Smooth muscle cell (in vitro differentiated cells): ENCODE results near the gene NACA2. TPM values are rescaled to one million over a fixed set of nuclear protein-coding genes. Genes with fewer than 3 reads are reported as not detected.

Experiments
- DNase-seq: peaks from one replicate; lab custom pipeline; 2025; ENCODE audit not compliant: unreplicated experiment; lab: John Stamatoyannopoulos, UW
- H2AFZ ChIP-seq: fragments of 200-600 bp; sonication (generic); 2 replicates; pipeline ENCODE4 v1.6.0; 2016; ENCODE audit warnings: antibody characterized with exemption, low read depth, mild to moderate bottlenecking
- H3F3A ChIP-seq: fragments of 200-600 bp; sonication (generic); 2 replicates; pipeline ENCODE4 v1.6.0; 2017; ENCODE audit warnings: antibody characterized with exemption, low read depth
- H3K27ac ChIP-seq: fragments of 200-600 bp; sonication (generic); 2 replicates; pipeline ENCODE4 v1.5.1; 2016; ENCODE audit warnings: low read depth, mild to moderate bottlenecking
- H3K27me3 ChIP-seq: fragments of 200-600 bp; sonication (generic); 2 replicates; pipeline ENCODE4 v1.6.1; 2016; ENCODE audit warnings: low read depth, mild to moderate bottlenecking
- H3K36me3 ChIP-seq: fragments of 200-600 bp; sonication (generic); 2 replicates; pipeline ENCODE4 v1.5.1; 2016; ENCODE audit warnings: low read depth
- H3K4me1 ChIP-seq: fragments of 200-600 bp; sonication (generic); 2 replicates; pipeline ENCODE4 v1.5.1; 2016; ENCODE audit warnings: low read depth
- H3K4me2 ChIP-seq: fragments of 200-600 bp; sonication (generic); 2 replicates; pipeline ENCODE4 v1.6.0; 2016; ENCODE audit warnings: mild to moderate bottlenecking
- H3K4me3 ChIP-seq: fragments of 200-600 bp; sonication (generic); 2 replicates; pipeline ENCODE4 v1.5.1; 2016; ENCODE audit warnings: mild to moderate bottlenecking
- H3K79me2 ChIP-seq: fragments of 200-600 bp; sonication (generic); 2 replicates; pipeline ENCODE4 v1.6.0; 2016; ENCODE audit warnings: low read depth, mild to moderate bottlenecking
- H3K9ac ChIP-seq: fragments of 200-600 bp; sonication (generic); 2 replicates; pipeline ENCODE4 v1.6.0; 2016; ENCODE audit warnings: low read depth
- H3K9me3 ChIP-seq: fragments of 200-600 bp; sonication (generic); replicated peaks from 2 replicates; pipeline ENCODE4 v1.5.1; 2016; ENCODE audit warnings: low read depth
- H4K20me1 ChIP-seq: fragments of 200-600 bp; sonication (generic); 2 replicates; pipeline ENCODE4 v1.6.0; 2016; ENCODE audit warnings: low read depth
- WGBS: methylation state at CpG from one replicate; pipeline ENCODE4 v1.1.7; 2016; ENCODE audit warnings: low lambda C conversion rate; 5-methylcytosine and 5-hydroxymethylcytosine counted together
- polyA plus RNA-seq: library from polyadenylated mRNA; unstranded; fragments of >200 nt; fragmentation: Nextera tagmentation; extraction: Ambion mirVana; gene quantifications from 2 replicates; pipeline ENCODE4 v1.2.1, GENCODE V29; 2016
- total RNA-seq: library from RNA; depleted of rRNA; stranded (reverse); fragments of >200 nt; gene quantifications from 2 replicates; pipeline ENCODE4 v1.2.3, GENCODE V29; 2014
- TF ChIP-seq, protein P1 (sequence below): fragments of 200-600 bp; sonication (generic); IDR thresholded peaks from 2 replicates; pipeline ENCODE4 v1.5.1; 2017; ENCODE audit warnings: borderline replicate concordance, mild to moderate bottlenecking, antibody characterized with exemption; ENCODE audit not compliant: insufficient read depth, poor library complexity, severe bottlenecking

NACA2 gene
- total and polyA plus RNA-seq, 2 experiments from 2014 or later: not detected

DNA sequence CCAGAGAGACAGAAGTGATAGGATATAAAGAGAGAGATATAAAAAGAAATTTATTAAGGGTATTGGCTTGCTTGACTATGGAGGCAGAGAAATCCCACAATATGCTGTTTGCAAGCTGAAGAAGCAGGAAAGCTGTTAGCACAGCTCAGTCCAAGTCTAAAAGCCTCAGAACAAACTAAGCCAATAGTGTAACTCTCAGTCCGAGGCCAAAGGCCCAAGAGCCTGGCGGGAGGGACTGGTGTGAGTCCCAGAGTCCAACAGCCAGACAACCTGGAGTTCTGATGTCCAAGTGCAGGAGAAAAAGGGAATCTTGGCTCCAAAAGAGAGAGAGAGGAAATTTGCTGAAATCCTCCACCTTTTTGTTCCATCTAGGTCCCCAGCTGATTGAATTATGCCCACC lies 30.3 kb upstream of the NACA2 start:
- Histone ChIP-seq H3K27me3 (peaks cover under 1% of the 10 kb centered on the region), H4K20me1 (no peaks in the 10 kb centered on the region), H3K4me3 (no peak overlapping the region), H3K27ac (no peak overlapping the region), H3F3A (no peaks in the 10 kb centered on the region), H3K79me2 (no peaks in the 10 kb centered on the region), H3K4me2 (no peak overlapping the region), H3K4me1 (no peaks in the 10 kb centered on the region), H3K9me3 (no peaks in the 10 kb centered on the region), H2AFZ (no peak overlapping the region), H3K9ac (no peak overlapping the region), H3K36me3 (no peaks in the 10 kb centered on the region)
- TF ChIP-seq, protein P1, sequence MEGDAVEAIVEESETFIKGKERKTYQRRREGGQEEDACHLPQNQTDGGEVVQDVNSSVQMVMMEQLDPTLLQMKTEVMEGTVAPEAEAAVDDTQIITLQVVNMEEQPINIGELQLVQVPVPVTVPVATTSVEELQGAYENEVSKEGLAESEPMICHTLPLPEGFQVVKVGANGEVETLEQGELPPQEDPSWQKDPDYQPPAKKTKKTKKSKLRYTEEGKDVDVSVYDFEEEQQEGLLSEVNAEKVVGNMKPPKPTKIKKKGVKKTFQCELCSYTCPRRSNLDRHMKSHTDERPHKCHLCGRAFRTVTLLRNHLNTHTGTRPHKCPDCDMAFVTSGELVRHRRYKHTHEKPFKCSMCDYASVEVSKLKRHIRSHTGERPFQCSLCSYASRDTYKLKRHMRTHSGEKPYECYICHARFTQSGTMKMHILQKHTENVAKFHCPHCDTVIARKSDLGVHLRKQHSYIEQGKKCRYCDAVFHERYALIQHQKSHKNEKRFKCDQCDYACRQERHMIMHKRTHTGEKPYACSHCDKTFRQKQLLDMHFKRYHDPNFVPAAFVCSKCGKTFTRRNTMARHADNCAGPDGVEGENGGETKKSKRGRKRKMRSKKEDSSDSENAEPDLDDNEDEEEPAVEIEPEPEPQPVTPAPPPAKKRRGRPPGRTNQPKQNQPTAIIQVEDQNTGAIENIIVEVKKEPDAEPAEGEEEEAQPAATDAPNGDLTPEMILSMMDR: no peak
- DNase-seq: no peak
- WGBS: 92% methylated on average over 2 of the region's 2 CpGs

GRCh38 chr17:61619953-61620352 lies 28.9 kb upstream of the NACA2 start:
- no peak overlapping the region for H2AFZ ChIP-seq
- 95% methylated on average over 1 of the region's 1 CpG for WGBS

DNA sequence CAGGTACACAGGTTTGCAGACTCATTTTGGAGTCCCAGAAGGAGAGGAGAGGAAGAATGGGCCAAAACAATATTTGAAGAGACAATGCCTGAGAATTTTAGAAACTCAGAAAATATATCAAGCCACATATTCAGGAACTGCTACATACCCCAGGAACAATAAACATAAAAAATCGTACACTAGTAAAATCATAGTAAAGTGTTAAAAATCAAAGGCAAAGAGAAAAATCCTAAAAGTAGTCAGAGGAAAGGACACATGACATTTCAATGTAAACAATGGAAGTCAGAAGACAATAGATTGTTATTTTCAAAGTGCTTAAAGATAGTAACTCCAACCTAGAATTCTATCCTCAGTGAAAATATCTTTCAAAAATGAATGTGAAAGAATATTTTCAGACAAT lies 28.5 kb upstream of the NACA2 start:
- Histone ChIP-seq H3K9ac (no peak overlapping the region), H3K4me2 (no peak overlapping the region), H3K27me3 (no peaks in the 10 kb centered on the region), H3F3A (no peaks in the 10 kb centered on the region), H3K36me3 (no peaks in the 10 kb centered on the region), H3K9me3 (no peaks in the 10 kb centered on the region), H4K20me1 (no peaks in the 10 kb centered on the region), H3K79me2 (no peaks in the 10 kb centered on the region), H3K27ac (no peak overlapping the region), H2AFZ (no peak overlapping the region), H3K4me1 (no peaks in the 10 kb centered on the region), H3K4me3 (no peak overlapping the region)
- DNase-seq: no peak
- TF ChIP-seq, protein P1: no peak
- WGBS: 65% methylated on average over 1 of the region's 1 CpG

More at GRCh38 chr17:61619953-61620352, 28.9 kb upstream of the NACA2 start:
- TF ChIP-seq, protein P1: no peak
- no peaks in the 10 kb centered on the region for H3K27me3 ChIP-seq
- no peaks in the 10 kb centered on the region for H3K36me3 ChIP-seq
- H3K4me1 ChIP-seq: no peaks in the 10 kb centered on the region
- no peak overlapping the region for H3K9ac ChIP-seq
- no peaks in the 10 kb centered on the region for H4K20me1 ChIP-seq
- no peaks in the 10 kb centered on the region for H3K9me3 ChIP-seq
- DNase-seq: no peak
- H3K4me2 ChIP-seq: no peak overlapping the region
- no peaks in the 10 kb centered on the region for H3K79me2 ChIP-seq
- no peaks in the 10 kb centered on the region for H3F3A ChIP-seq
- no peak overlapping the region for H3K4me3 ChIP-seq
- H3K27ac ChIP-seq: no peak overlapping the region

DNA sequence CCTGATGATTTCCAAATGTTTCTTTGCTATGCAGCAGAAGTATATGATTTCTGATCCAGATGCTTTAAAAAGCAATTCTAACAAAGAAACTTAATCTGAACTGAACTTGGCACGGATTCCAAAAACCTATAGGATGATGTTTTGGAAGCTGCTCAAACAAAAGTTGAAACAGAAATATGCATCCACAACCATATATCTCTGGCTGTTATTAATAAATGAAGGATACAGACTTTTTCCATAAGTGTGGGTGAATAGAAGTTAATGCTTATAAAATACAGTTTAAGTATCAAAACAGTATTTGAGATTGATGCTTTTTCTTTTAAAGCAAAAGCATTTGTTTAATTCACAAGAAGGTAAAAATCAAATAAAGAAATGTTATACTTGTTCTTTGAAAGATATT lies 27.9 kb upstream of the NACA2 start:
- no peaks in the 10 kb centered on the region for H3K79me2 ChIP-seq
- H3K27ac ChIP-seq: no peak overlapping the region
- no peak overlapping the region for H3K4me3 ChIP-seq
- H3K27me3 ChIP-seq: no peaks in the 10 kb centered on the region
- TF ChIP-seq, protein P1: no peak
- no peak overlapping the region for H3K9ac ChIP-seq
- no peaks in the 10 kb centered on the region for H3K36me3 ChIP-seq
- H2AFZ ChIP-seq: no peak overlapping the region
- DNase-seq: no peak
- H3K4me1 ChIP-seq: no peaks in the 10 kb centered on the region
- WGBS: 87% methylated on average over 1 of the region's 1 CpG
- H4K20me1 ChIP-seq: no peaks in the 10 kb centered on the region
- H3K9me3 ChIP-seq: no peaks in the 10 kb centered on the region
- no peak overlapping the region for H3K4me2 ChIP-seq
- H3F3A ChIP-seq: no peaks in the 10 kb centered on the region
